Stimulated activated CD4-positive, alpha-beta T cell treated with anti-CD3 and anti-CD28 coated beads, TNF-alpha, amount 100 ng/mL, for 48 hours (primary cell): ENCODE data around the gene CD81.

Experiments used
- DNase-seq, 3 donors: peaks; one replicate each; pipeline ENCODE4 v3.0.0-alpha.2; 2020; ENCODE audit warnings: low read depth in 3 of 3

CD81 gene

DNA sequence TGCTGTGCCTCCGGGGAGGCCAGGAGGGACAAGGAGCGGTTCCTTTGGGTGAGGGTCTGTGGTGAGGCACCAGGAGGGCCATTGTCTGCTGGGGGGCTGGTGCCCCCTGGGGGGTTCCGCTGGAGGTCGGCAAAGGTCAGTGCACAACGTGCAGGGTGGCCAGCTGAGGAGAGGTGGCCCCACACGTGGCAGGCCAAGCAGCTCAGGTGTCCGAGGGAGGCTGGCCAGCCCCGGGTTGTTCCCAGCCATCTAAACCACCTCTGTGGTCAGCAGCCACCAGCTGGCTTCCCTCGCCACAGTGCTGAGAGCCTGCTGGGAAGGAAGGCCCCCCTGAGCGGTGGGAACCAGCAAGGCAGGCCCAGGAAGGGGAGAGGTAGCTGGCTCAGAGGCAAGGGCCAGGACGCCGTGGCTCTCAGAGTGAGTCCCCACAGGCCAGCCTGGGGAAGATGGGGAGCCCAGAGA lies 27.7 kb downstream of the CD81 start:
- DNase-seq, result no peak

DNA sequence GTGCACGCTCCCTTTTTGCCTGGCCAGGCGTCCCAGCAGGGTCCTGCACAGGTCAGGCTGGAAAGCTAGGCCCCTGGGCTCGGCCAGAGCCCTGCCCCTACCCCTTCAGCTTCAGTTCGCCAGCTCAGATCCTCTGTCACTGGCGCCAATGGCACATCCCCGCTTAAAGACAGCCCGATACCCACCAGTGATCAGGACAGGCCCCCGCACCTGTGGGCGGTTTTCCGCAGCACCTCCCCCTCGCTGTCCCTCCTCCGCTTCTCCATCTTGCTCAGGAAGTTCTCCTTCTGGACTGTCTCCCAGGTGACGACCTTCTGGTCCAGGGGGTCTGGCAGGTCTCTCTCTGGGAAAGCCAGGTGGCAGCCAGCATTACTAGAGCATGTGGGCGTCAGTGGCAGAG lies 29.3 kb downstream of the CD81 start:
- no peak for DNase-seq

GRCh38 chr11:2406878-2407410 lies 29.8 kb downstream of the CD81 start:
- no peak for DNase-seq

DNA sequence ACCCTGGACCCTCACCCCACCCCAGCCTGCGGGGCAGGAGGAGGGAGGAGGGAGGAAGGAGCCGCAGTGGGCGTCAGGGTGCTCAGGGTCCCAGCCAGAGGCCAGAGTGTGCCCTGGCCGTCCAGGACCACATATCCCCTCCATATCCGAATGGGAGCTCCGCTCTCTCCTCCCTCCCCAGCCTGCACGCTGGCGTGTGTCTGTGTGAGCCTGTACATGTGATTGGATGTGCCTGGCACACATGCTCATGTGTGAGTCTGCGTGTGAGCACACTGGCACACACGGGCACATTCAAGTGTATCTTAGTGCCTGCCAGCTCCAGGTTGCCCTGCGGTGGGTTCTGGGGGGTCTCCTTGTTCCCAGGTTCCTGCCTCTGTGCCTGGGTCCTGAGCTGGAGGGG lies 31.6 kb downstream of the CD81 start:
- DNase-seq, result no peak

GRCh38 chr11:2409126-2409525 lies 32.0 kb downstream of the CD81 start:
- DNase-seq, result no peak

GRCh38 chr11:2409611-2410468 lies 32.7 kb downstream of the CD81 start:
- DNase-seq, result no peak

- DNase-seq, result no peak
Measured at GRCh38 chr11:2410616-2411015, 33.5 kb downstream of the CD81 start.

- DNase-seq, result no peak
Measured at GRCh38 chr11:2411446-2412305, 34.6 kb downstream of the CD81 start.

DNA sequence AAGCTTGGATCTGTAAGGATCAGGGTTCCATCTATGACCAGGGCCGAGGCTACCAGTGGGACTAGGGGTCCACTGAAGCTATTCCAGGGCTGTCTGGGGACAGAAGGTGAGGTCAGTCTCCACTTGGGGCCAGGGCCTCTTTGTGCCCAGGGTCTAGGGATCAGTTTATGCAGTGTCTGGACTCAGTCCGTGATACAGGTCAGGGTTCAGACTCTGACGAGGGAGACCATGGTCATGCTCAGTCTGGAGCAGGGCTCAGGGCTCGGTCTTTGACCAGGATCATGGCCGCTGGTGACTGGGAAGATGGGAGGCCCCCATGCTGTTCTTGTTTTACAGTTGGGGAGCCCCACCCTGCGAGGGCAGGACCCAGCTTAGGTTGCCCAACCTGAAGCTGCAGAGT lies 35.2 kb downstream of the CD81 start:
- no peak for DNase-seq

DNA sequence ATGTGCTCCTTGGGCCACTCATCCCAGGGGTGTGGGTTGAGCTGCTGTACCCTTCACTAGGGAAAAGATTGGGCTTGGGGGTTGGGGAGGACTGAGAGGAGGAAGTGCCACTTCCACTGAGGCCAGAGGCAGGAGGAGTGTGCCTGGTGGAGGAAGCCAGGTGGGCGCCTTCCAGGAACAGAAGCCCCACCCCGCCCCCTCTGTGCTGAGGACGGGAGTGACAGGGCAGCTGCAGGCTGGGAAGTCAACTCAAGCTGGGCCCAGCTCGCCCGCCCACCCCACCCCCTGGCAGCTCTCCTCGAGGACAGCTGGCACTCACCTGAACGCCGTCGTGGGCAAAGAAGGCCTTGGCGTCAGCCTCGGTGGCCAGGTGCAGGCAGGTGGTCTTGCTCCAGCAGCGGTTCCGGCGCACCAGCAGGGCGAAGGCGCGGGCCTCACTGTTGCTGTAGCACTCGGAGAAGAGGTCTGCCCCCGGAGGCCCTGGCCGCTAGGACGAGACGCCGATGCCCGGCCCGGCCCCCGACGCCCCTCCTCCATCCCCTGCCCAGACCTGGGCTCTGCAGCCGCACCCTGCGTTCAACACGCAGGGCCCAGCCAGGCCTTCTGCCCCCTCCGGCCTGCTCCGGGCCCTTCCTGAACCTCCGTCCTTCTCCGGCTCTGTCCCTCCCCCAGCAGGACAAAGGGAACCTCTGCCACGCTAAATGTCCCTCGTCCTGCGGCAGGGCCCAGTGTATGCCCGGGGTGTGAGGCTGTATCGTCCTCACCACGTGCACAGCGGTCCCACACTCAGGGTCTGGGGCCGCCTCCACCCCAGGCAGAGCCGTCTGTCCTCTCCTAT lies 36.9 kb downstream of the CD81 start:
- DNase-seq, result no peak

DNA sequence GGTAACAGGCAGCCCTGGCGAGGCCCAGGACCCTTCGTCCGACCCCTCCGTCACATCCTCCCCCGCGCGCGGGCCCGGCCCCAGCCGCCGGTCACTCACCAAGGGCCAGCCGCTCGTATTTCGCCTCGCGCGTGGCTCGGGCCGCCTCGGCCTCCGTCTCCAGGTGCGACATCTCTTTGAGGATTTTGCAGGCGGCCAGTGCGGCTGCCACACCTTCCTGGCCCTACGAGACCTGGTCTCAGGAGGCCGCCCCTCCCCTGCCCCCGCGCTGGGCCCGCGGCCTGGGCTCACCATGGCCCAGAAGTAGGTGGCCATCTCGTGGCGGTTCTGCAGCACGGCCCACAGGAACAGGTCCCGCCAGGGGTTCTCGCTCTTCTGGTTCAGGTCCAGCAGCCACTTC lies 37.5 kb downstream of the CD81 start:
- DNase-seq, result no peak

DNA sequence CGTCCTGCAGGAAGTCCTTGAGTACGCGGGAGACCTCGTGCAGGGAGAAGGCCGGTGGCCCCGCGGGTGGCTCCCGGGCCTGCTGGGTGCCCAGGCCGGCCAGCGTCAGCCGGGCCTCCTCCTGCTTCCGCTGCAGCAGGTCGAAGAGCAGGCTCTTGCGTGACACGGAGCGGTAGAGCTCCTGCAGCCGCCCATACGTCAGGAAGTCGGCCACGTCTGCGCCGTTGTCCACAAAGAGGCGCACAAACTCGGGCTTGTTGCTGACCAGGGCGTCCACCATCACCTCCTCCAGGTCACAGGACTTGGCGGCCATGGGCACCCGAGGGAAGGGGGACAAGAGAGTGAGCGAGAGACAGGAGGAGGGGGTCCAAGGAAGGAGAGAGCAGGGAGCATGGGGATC lies 38.1 kb downstream of the CD81 start:
- no peak for DNase-seq

- no peak for DNase-seq
Measured at GRCh38 chr11:2415601-2416380, 38.7 kb downstream of the CD81 start.

- no peak for DNase-seq
Measured at GRCh38 chr11:2416765-2417164, 39.7 kb downstream of the CD81 start.

- no peak for DNase-seq
Measured at GRCh38 chr11:2417856-2418692, 41.0 kb downstream of the CD81 start.

GRCh38 chr11:2418693-2419360 lies 41.7 kb downstream of the CD81 start:
- DNase-seq, result no peak

GRCh38 chr11:2419638-2420501 lies 42.8 kb downstream of the CD81 start:
- peak; percentile 32 to 57 (median 41) for DNase-seq

DNA sequence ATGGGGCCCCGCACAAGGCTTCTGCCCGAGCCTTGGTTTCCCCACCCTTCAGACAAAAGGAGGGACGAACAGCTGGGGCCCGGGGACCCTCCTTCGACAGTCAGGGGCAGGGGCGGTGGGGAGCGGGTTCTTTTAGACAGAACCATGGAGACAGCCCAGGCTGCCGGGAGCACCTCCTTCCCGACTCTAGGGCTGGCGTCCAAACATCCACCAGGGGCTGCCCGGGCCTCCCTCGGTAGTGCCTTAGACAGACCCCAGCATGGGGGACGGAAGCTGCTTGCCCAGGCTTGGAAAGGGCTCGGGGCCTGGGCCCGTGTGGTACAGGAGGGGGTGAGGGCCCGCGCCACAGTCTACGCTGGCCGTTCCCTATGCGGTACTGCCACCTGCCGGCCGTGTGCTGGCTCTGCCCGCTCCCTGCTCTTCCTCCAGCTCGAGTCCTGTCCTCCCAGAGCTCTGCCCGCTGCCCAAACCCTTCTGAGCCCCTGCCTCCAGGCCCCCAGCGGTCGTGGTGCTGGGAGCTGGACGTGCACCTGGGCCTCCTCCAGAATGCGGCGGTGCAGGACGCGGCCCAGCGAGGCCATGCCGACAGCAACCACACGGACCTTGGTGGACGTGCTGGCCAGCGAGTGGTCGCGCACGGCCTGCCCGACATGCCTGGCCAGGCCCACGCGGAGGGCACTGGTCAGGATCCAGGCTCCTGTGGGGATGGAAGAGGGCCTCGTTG lies 43.6 kb downstream of the CD81 start:
- peak in 2 of 3 donors; percentile 46 to 71 for DNase-seq
